Stimulated activated CD4-positive, alpha-beta T cell treated with anti-CD3 and anti-CD28 coated beads, Interleukin-1b, Interleukin-23, amount 100 ng/mL, for 48 hours (primary cell): Measurements from ENCODE around the gene MAP3K6.
"Not testable (repeated sequence)": the region's sequence is repeated elsewhere in the genome, so short reads cannot be mapped to it uniquely, and the experiment has no call there.

Experiments
- DNase-seq: peaks from one replicate; pipeline ENCODE4 v3.0.0-alpha.2; 2020

Gene MAP3K6, protein sequence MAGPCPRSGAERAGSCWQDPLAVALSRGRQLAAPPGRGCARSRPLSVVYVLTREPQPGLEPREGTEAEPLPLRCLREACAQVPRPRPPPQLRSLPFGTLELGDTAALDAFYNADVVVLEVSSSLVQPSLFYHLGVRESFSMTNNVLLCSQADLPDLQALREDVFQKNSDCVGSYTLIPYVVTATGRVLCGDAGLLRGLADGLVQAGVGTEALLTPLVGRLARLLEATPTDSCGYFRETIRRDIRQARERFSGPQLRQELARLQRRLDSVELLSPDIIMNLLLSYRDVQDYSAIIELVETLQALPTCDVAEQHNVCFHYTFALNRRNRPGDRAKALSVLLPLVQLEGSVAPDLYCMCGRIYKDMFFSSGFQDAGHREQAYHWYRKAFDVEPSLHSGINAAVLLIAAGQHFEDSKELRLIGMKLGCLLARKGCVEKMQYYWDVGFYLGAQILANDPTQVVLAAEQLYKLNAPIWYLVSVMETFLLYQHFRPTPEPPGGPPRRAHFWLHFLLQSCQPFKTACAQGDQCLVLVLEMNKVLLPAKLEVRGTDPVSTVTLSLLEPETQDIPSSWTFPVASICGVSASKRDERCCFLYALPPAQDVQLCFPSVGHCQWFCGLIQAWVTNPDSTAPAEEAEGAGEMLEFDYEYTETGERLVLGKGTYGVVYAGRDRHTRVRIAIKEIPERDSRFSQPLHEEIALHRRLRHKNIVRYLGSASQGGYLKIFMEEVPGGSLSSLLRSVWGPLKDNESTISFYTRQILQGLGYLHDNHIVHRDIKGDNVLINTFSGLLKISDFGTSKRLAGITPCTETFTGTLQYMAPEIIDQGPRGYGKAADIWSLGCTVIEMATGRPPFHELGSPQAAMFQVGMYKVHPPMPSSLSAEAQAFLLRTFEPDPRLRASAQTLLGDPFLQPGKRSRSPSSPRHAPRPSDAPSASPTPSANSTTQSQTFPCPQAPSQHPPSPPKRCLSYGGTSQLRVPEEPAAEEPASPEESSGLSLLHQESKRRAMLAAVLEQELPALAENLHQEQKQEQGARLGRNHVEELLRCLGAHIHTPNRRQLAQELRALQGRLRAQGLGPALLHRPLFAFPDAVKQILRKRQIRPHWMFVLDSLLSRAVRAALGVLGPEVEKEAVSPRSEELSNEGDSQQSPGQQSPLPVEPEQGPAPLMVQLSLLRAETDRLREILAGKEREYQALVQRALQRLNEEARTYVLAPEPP (N-terminal part only)

DNA sequence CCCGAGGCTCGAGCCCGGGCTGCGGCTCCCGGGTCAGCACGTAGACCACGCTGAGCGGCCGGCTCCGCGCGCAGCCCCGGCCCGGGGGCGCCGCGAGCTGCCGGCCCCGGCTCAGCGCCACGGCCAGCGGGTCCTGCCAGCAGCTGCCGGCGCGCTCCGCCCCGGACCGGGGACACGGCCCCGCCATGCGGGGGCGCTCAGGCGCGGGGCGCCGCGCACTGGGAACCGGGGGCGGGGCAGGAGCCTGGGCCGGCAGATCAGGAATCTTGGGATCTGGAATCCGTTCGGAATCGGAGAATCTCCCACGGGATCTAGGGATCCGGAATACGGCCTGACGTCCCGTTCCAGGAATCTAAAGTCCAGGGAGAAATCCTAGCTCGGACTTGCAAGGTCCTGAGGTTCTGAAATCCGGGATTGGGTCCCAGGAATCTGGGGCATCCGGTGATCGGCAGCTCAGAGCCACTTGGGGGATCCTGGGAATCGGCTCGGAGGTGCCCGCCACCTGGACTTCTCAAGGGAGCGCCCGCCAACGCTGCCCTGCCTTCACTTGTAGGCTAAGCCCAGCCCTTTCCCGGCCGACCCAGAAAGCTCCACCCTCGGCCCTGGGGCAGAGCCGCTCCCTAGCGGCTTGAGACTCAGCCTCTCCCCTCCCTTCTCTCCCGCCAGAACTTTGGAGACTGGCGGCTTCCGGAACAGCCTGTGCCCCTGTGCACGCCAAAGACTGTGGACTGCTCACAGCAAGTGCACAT, at the start of gene MAP3K6:
TSS of gene MAP3K6 (minus strand) at position 551 of the 749 bp plus-strand sequence. CDS start at position 187, 364 bp downstream.
- DNase-seq, result peak; percentile 65

DNA sequence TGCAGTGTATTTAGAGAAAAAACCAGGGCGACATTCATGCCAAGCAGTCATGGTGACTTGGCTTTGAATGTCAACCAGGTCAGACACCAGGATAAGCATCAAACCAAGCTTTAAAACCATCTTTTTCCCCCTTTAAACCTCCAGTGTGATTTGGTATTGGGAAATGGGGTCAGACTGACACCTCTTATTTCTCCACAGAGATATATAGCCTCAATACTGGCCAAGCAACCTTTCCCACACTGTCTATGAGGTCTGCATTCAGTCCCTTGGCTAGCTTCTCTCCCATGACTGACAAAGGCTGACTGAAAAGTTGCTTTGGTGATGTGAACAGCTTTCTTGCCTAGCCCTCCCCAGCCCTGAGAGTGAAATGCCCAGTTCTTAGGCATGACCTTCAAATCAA, 47.3 kb upstream of the MAP3K6 start:
- no peak for DNase-seq

DNA sequence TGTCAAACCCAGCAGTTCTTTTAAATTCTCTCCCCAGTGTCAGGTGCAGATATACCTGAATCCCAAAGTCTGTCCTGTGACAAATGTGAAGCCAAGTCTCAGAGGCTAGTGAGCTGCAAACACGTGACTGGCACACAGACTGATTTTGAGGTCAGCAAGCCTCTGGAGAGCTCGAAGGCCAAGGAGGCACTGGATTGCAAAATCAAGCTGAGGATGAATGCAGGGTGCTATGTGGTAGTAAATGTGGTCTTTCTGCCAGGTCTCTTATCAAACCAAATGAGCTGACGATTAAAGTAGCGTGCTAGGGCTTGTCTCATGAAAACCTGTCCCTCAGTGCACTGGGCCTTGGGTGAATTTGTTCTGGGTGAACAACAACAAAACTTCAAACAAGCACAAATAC, 46.2 kb upstream of the MAP3K6 start:
- DNase-seq, result no peak

DNA sequence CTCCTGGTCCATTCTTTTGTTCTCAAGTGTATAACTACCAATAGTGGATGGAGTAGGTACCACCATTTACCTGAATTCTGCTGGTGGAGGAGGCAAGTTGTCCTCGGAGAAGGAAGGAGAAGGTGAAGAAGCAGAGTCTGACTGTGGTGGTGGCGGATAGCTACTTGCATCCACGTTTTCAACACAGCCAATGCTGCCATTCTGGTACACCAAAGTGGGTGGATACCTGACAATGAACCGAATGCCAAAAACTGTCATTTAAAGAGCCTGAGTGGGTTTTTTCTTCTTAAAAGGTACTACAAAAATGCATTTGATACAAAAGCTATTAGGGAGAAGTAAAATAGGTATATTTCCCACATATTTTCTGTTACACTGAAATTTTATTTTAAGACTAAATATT, 45.7 kb upstream of the MAP3K6 start:
- DNase-seq, result no peak

DNA sequence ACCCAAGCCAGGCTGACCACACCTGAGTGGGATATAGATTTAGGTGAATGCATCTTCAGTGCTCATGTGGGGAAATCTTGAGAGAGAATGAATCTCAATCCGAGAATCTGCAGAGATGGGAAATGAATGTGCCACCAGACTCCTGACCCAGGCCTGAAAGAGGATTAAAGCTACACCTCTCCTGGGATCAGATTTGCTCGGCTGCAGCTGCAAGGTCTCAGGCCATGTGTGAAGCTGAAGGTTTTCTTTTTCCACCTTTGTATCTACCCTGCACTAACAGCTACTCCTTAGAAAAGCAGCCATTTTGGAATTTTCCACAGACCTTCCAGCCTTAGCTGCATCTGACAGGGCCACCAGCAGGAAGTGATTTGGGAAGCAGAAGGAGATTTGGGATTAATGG, 43.9 kb upstream of the MAP3K6 start:
- DNase-seq, result no peak

DNA sequence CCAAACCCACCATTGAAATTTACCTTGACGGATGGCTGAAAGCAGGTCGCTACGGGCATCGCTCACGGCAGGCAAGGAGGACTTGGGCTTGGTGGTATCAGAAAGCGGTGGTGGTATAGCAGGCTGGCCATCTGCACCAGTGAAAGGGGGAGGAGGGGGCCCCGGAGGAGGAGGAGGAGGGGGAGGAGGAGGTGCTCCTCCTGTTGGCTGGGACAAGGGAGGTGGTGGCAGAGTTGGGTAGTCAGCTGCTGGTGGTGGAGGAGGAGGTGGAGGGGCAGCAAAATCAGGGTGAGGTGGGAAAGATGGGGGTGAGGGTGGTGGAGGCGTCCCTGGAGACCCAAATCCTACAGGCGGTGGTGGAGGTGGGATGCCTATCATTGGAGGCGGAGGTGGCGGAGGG, 42.9 kb upstream of the MAP3K6 start:
- no peak for DNase-seq

DNA sequence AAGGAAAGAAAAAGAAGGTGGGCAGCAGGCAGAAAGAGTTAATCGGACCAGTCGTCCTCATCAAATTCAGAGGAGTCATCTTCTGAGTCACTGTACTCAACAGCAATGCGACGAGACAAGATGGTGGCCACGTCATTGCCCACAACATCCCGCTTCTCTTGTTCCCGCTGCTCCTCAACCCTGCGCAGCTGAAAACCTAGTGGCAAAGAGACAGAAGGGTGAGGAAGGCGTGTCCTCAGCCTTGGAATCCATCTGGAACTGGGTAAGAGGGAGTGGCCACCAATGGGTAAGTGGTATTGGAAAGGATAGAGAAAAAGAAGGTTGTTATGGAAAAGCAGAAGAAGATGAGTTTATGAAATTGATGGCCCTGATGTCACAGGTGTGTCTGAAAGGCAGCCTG, 41.4 kb upstream of the MAP3K6 start:
- no peak for DNase-seq

DNA sequence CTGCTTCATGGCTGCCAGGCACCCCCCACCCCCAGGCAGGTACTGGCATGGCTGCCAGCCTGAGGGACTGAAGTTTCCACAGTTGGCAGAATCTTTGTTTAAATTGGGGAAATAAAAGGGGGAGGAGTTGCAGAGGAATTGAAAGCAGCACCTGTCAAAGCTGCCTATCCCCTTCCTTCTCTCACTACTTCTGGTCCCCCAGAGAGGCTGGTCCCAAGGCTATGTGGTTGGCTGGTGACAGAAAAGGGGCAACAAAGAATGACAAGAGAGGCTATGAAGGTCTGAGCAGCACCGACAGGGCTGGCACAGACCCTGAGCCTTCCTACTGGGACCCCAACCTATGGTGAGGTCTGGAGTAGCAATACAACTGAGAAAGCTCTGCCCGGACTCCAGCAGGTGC, 40.0 kb upstream of the MAP3K6 start:
- DNase-seq, result not testable (repeated sequence)

DNA sequence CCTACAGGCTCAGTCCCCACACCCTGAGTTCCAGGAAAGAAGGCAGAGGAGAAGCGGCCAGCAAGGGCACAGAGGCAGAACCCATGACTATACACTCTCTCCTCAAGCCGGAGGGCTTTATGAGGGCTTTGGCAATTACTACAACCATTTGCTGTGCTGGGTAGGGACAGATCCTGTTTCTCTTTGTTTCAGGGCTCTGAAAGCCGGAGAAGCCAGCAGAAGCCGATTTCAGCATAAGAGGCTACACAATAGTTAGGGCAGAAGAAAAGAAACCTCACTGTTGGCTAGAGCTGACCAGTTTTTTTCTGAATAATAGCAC, 39.6 kb upstream of the MAP3K6 start:
- DNase-seq, result no peak

DNA sequence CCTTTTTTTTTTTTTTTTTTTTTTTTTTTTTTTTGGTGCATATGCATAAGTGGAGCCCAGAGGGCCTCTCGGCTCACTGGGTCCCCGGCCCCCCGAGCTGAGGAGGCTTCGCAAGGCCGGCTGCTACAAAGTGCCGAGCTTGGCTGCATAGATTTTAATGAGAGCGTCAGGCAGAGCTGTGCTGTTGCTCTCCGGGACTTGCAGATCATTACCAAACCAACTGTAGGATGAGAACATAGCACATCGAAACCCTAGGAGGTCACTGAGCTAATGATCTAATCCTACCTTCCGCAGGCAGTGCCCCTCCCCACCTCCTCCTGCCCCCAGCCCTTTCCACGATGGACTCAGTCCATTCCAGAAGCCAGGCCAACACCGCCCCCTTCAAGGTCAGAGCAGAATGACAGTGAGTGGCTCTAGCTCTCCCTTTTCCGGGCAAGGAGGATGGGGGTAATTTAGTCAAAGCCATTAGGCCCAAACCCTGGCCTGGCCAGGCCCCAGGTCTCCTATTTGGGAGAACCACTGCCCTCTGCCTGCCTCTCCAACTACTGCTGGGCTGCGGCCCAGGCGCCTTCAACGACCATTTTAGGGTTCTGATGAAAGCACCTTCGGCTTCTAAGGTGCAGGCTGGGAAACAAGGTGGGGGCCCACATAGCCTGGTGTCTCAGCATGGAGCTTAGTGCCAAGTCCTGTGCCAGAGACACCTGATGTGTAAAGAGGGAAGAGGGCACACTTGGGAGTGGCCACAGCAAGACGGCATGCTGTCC, 39.0 kb upstream of the MAP3K6 start:
- DNase-seq, result not testable (repeated sequence)

DNA sequence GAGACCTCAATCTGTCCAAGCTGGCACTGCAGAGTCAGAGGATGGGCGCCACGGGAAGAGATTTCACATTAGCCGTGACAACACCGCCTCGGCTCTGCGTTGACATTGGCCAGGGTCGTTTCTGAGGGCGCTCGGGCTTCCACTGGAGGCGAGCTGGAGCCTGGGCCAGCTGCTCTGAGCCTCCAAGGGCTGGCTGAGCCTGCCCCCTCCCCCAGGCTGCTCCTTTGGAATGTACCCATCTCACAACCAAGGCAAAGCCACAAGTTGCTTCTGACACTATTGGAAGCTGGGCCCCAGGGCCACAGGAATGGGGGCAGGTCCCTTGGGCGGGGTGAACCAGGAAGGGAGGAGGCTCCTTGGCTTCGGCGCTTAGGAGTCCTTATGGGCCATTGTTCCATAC, 38.3 kb upstream of the MAP3K6 start:
- no peak for DNase-seq

DNA sequence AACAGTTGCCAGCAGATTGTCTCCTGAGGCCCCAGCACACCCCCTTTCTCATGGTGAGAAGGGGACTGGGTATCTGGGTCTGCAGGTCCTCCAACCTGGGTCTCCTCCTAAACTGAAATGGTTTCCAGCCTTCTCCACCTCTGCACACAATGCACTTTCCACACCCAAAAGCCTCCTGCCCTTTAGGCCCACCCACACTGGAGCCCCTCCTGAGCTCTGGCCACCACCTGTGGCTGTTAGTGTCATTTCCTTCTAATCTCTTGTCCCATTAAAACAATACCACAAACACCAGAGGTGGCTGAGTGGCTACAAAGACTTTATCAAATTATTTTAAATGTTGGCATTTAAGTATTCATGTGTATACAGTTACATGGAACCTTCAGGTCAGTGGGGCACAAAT, 37.2 kb upstream of the MAP3K6 start:
- DNase-seq, result no peak

DNA sequence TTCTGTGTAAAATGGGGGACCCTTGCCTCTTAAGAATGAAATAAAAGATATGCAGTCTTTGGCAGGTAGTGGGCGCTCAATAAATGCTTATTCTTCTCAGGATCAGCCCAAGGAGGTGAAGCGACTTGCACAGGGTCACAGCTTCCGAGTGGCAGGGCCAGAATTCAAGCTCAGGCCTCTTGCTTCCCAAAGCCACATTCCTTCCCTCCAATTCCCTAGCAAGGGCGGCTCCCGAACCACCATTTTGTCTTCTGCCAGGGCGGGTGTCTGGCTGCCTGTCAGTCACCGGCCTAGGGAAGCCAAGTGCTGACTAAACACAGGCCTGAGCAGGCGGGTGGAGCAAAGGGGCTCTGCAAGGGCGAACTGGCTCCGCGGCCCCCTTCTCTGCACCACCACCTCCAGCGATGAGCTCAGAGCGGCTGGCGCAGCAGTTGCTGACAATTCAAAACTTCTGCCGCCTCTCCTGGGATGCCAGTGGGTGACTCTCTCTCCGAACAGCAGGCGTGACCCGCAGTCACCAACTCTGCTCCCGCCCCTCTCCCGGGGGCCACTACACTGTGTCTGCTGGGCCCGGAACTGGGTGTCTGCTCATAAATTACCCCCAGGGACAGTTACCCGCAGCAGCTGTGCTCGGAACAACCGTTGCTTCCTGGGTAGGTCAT, 36.4 kb upstream of the MAP3K6 start:
- peak; percentile 35 for DNase-seq

DNA sequence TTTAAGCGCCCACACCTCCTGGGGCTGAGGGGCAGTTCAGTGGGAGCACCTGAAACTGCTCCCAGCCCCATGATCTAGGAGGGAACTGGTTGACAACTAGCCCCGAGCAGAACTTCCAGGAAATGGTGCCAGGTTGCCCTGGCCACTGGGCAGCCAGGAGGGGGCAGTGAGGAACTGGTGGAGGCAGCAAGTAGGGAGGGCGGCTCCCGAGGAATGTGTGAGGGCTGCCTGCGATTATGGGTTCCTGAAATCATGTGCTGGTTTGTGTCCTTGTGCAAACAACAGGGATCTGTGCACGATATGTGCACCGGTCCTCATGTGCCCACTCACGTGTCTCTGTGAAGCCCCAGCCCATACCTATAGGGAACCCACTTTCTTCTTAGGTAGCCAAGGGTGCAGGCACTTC, 35.6 kb upstream of the MAP3K6 start:
- no peak for DNase-seq

DNA sequence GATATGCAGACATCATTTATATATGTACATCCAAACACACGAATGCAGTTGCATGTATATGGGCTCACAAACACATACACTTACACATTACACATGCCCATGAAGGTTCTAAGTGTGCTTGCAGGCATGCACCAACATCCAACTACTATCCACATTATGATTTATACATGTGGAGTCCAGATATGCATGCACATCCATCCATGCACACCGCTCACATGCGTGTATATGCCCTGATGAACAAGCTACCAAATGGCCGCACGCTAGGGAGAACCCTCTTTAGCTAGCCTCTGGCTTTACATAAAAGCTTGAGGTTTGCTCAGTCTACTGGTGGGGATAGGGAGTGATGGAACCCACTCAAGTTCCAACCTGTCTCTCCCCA, 34.2 kb upstream of the MAP3K6 start:
- DNase-seq, result no peak

DNA sequence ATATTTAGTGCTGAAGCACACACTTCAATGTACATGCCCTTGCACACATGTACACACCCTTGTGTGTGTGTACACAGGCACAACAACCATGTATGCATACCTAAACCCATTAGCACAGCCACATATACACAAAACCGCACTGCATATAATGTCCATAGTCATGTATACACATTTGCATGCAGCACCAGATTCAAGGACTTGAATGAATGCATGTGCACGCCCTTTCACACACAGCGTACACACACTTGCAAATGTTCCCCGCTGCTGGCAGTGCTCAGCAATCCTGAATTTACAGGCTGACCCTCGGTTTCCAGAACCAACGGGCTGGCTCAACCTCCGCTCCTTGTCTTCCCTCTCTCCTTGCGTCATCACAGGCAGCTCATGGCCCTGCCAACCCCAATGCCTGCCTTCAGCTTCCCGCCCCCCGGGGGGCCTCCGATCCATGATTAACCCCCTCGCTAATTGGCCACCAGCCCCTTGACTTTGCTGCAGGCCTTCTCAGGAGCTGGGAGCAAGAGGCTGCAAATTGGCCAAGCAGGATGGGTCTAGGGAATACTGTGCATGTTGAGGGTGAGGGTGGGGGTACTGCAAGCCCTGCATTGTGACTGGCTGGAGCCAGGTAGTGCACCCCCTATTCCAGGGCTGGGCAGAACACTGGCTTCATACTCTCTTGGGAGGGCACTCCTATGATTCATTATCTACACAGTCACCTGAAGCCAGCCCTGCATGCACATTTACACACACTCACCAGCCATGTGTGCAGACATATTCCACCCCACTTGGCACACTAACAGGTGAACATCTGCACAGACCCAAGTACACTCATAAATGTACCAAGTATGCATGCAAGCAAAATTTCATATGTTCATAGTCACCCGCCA, 33.6 kb upstream of the MAP3K6 start:
- DNase-seq, result no peak

DNA sequence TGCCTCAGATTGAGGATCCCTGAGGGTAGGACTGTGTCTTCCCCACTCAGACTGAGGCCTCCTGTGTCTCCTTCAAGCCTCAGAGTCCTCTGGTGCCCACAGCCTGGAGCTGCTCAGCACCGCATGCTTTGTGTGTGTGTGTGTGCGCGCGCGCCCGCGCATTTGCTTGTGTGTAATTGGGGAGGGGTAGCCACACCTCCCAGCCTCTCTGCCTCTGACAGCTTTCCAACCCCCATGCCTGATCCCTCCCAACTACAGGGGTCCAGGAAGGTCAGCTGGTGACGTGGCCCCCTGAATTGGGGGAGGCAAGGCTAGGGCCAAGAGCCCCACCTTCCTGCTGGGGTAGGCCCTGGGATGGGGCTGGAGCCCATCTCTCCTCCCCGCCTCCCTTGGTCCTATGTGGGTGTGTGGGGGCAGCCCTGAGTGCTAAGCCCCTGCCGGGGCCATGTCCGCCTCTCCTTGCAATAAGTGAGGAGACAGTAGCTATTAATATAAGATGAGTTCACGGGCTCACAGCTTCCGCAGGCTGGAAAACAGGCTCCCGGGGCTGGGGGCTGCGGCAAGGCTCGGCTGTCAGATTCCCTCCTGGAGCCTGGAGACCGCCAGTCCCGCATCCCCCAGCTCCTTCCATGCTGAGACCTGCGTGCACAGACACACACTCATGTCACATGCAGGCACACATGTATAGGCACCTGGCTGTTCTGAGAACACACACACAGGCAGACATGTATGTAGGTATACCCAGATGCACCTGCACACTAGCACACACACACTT, 32.7 kb upstream of the MAP3K6 start:
- no peak for DNase-seq

DNA sequence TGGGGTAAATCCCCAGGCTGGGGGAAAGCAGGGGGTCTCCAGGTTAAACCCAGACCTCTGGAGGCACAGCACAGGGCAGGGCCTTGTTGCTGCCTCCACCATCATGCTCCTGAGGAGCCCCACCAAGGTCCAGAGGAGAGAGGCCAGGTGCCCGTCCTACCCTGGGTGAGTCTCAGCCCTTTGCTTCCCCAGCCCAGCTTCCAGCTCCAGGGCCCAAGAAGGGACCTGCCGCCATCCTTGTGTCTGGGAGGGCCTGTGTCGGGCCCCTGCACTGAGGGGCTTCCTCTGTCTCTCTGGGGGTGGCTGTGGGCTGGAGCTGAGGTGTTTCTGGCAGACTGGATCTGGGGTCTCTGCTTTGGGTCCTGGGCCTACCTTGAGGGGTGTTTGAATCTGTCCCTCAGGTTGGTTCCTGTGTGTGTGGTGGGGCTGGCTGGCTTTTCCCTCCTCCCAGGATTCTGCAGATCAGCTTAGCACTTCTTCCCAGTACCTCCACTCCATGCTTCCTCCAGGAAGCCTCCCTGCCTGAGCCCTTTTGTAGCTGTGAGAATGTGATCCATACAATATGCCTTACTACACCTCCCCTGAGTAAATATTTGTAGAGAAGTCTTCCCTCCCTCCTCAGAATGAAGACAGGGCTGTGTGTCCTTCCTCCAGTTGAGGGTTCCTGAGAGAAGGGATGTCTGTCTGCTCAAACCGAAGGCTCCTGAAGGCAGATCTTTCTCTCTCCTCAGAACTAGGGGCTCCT, 31.8 kb upstream of the MAP3K6 start:
- DNase-seq, result no peak

DNA sequence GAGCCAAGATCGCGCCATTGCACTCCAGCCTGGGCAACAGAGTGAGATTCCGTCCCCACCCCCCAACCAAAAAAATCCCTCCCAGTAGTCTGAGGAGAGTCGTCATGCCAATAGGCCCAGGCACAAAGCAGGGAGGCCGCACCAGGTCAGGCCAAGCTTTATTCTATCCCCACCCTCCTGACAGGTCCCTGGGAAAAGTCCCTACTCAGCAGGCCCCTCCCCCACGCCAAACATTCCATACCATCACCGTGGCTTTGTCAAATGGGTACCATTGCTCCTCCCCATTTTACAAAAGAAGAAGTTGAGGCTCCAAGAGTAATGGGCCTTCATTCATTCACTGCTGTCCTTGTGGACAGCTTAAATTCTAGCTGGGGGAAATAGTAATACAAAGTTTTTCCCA, 31.0 kb upstream of the MAP3K6 start:
- DNase-seq, result no peak
